Raji (cell line): ENCODE data around the gene DAP.

ENCODE experiments used
- POLR2A ChIP-seq: IDR thresholded peaks from 2 replicates; pipeline ENCODE4 v1.6.1; 2011; ENCODE audit warnings: low read depth, low read length, control low read depth; ENCODE audit not compliant: insufficient read depth

The DAP gene, protein sequence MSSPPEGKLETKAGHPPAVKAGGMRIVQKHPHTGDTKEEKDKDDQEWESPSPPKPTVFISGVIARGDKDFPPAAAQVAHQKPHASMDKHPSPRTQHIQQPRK

GRCh38 chr5:10761185-10761932 is at the start of gene DAP:
DAP (minus strand) TSS chr5:10761234; CDS start chr5:10761068, 166 bp downstream.
- TF ChIP-seq POLR2A, result peak; percentile 79

DNA sequence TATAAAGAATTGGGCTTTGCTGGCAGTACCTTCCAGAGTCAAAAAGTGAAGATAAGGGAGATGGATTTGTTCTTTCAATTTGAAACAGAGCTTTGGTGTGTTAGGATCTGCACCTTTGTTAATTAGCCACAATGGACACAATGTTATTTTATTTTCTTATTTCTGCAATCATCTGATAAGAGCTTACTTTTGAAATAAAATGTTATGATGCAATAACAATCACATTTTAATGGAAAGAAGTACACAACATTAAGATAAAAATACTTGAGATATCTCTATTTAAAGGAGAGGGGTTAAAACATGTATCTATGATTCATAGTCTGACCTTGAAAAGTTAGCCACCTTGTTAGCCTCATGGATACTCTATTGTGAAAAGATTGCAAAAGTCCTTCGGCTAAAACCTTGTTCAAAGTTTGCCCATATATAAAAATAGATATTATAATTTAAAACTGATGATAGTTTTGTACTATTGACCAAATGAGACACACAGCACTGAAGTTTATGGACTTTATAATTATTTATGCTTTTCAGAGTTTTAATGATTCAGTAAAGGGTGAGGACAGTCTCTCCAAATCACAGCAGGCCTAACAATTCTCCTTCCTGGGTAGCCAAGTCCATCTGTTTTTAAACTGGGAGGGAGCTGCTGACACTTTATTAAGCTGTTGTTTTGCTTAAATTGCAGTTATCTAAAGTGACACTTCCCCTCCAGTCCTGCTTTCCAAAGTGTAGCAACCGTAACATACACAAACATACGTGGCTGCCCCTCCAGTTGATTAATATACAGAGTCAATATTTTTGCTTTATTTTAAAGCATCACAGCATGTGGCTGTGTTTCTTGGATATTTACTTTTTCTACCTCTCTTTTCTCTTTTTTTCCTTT is 47.6 kb upstream of the DAP start:
- TF ChIP-seq POLR2A, result no peak

GRCh38 chr5:10801931-10802666 is 41.1 kb upstream of the DAP start:
- no peak for TF ChIP-seq POLR2A

- TF ChIP-seq POLR2A, result no peak
Measured at GRCh38 chr5:10800852-10801251, 39.8 kb upstream of the DAP start.

- TF ChIP-seq POLR2A, result no peak
Measured at GRCh38 chr5:10797261-10797660, 36.2 kb upstream of the DAP start.

DNA sequence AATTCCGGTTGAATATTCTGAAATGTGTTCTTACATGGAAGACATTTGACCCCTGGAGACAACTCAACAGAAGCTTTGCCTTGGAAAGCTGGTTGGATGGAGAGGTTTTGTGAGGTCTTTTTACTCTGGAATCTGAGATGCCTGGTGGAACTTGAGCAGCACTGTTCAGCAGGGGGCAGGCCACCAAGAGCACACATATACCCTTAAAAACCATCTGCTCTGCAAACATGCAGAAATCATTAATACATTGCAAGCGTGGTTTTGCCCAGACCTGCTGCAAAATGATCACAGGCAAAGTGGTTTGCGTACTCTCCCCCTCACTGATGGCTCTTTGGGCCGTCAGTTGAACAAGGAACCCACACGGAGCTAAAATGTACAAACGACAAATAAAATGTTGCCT is 32.8 kb upstream of the DAP start:
- no peak for TF ChIP-seq POLR2A

DNA sequence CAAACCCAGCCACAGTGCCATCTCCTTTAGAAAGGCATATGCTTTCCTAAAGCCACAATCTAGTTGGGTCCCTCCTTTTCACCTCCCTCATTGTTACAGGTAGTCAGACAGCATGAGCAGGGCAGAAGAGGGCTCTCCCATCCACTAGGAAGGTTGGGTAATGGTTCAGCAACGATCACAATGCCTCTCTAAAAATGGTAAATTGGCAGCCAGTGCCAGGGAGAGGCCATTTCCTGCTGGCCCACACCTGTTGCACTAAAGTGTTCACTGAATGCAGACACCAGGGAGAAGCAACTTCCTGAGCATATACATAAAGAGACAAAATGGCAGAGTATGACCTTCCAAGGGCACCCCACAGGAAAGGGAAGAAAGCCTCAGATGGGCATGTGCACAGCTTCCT is 31.3 kb upstream of the DAP start:
- TF ChIP-seq POLR2A, result no peak

GRCh38 chr5:10789726-10790125 is 28.7 kb upstream of the DAP start:
- no peak for TF ChIP-seq POLR2A

DNA sequence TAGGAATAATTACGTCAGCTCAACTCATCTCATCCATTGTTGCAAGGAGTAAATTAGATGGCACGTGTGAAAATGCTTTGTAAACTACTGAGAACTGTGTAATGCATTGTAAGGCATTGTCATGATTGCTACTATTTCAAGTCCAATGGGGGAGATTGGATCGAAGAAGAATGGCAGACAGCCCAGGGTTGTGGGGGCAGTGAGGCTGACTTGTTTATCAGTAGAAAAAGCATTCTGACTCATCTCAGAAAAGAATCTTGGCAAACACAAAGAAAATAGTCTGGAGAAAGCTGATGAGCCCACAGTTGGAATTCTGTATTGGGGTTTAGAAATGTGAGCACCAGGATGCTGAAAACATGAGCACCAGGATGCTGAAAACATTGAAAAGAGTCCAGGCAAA is 28.0 kb upstream of the DAP start:
- no peak for TF ChIP-seq POLR2A

DNA sequence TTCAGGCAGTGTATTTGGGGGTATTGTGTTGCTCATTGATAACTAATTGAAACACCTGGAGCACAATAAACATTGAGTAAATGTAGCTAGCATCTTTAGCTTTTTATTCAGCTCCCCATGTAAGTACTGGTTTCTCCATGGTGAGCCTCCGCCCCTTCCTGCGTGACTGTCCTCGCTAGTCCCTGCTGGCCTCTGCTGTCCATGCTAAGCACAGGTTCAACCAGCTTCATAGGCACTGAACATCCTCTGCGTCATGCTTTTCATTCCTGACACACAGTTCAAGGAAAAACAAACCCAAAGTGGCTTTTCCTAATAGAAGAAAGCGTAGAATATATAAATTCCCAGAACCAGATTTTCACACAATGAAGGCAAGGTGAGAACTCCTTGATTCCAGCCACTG is 27.3 kb upstream of the DAP start:
- no peak for TF ChIP-seq POLR2A

DNA sequence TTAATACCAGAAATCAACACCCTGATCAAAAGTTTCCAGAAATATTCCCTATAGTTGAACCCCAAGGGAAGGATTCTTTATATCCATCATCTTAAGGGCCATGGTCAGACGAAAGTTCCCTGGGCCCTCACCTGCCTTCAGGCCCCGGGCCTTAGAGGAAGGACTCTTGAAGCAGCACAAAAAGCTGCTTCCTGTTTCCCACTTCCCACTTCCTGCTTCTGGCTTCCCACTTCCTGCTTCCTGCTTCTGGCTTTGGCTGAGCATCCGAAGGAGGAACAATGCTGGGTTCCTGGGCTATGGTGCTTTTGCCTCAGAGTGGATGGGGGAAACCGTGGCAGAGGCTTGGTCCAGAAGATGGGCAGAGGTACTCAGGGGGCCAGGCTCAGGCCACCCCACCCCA is 25.8 kb upstream of the DAP start:
- no peak for TF ChIP-seq POLR2A

DNA sequence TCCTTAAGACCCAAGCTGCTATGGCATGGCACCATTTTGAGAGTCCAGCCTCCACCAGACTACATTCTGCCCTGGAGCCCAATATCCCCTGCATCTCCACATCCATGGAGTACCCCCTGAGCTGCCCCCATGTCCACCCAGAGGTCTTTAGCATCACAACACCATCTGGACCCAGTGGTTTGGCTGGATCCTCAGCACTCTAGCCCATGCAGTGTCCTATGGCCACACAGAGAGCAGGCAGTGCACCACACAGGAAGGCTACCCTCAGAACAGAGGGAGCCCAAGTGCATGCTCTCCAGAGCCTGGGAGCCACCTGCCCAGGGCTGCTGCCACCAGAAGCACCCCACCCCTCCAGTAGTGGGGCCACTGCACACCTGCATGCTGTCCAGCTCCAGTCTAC is 18.6 kb upstream of the DAP start:
- no peak for TF ChIP-seq POLR2A

- no peak for TF ChIP-seq POLR2A
Measured at GRCh38 chr5:10778179-10778910, 17.3 kb upstream of the DAP start.

DNA sequence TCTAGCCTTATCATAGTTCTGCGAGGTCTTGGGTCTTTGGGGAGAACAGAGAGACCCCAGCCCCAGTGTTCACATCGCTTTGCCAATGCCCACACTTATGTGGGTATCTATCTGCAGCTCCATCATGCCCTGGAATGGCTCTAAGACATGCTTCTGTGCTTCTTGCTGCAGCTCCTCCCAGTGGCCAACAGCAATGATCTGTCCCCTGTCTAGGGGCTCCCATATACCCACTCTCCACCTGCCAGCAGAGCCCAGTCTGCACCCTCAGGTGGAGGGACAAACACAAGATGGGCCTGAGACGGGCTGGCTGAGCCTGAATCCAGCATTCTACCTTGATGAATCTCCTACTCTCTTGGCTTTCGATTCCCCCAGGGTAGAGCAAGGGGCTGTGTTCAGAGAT is 14.6 kb upstream of the DAP start:
- TF ChIP-seq POLR2A, result no peak
